H9 (cell line): Measurements from ENCODE around the gene BRSK1. TPM values are rescaled to one million over a fixed set of nuclear protein-coding genes. Genes with fewer than 3 reads are reported as not detected.

Experiments used
- DNase-seq: peaks from one replicate; pipeline ENCODE4 v3.0.0-alpha.2; 2017
- H2AFZ ChIP-seq: one replicate; pipeline ENCODE4 v1.6.1; 2013; ENCODE audit warnings: mild to moderate bottlenecking, low read length, control low read depth, moderate library complexity
- H2AK5ac ChIP-seq: 2 replicates; pipeline ENCODE4 v1.6.1; 2013; ENCODE audit warnings: low read length, control low read depth, mixed read lengths; ENCODE audit not compliant: insufficient read length
- H2BK120ac ChIP-seq: one replicate; pipeline ENCODE4 v1.6.1; 2013; ENCODE audit warnings: low read depth, mild to moderate bottlenecking, low read length, control low read depth, inconsistent platforms; ENCODE audit not compliant: poor library complexity, severe bottlenecking
- H2BK12ac ChIP-seq: 2 replicates; pipeline ENCODE4 v1.6.1; 2013; ENCODE audit warnings: low read length, control low read depth, mixed read lengths, low read depth; ENCODE audit not compliant: insufficient read length
- H2BK15ac ChIP-seq: 2 replicates; pipeline ENCODE4 v1.6.1; 2013; ENCODE audit warnings: low read depth, low read length, control low read depth
- H2BK20ac ChIP-seq: one replicate; pipeline ENCODE4 v1.6.1; 2013; ENCODE audit warnings: low read depth, mild to moderate bottlenecking, low read length, control low read depth, inconsistent platforms; ENCODE audit not compliant: poor library complexity, severe bottlenecking
- H2BK5ac ChIP-seq: 2 replicates; pipeline ENCODE4 v1.6.1; 2013; ENCODE audit warnings: low read length, control low read depth, mixed read lengths; ENCODE audit not compliant: insufficient read length
- H3K14ac ChIP-seq: 2 replicates; pipeline ENCODE4 v1.6.1; 2013; ENCODE audit warnings: low read length, control low read depth; ENCODE audit not compliant: insufficient read depth
- H3K18ac ChIP-seq: 2 replicates; pipeline ENCODE4 v1.6.1; 2013; ENCODE audit warnings: low read depth, mild to moderate bottlenecking, mixed read lengths, low read length, control low read depth; ENCODE audit not compliant: insufficient read length
- H3K23ac ChIP-seq: 2 replicates; pipeline ENCODE4 v1.6.1; 2013; ENCODE audit warnings: low read length, control low read depth, mixed read lengths, low read depth; ENCODE audit not compliant: insufficient read length
- H3K23me2 ChIP-seq: 2 replicates; pipeline ENCODE4 v1.6.1; 2013; ENCODE audit warnings: low read depth, mild to moderate bottlenecking, mixed read lengths, low read length, control low read depth; ENCODE audit not compliant: insufficient read length, poor library complexity, severe bottlenecking
- H3K27ac ChIP-seq: 2 replicates; pipeline ENCODE4 v1.5.1; 2013; ENCODE audit warnings: low read length, control low read depth, mixed read lengths, low read depth; ENCODE audit not compliant: insufficient read length
- H3K27me3 ChIP-seq: 2 replicates; pipeline ENCODE4 v1.6.1; 2013; ENCODE audit warnings: low read length, control low read depth, inconsistent platforms; ENCODE audit not compliant: insufficient read depth
- H3K4ac ChIP-seq: 2 replicates; pipeline ENCODE4 v1.6.1; 2013; ENCODE audit warnings: low read depth, mild to moderate bottlenecking, control low read depth, inconsistent platforms, low read length, moderate library complexity
- H3K4me1 ChIP-seq: 2 replicates; pipeline ENCODE4 v1.6.1; 2013; ENCODE audit warnings: low read length, control low read depth, inconsistent platforms; ENCODE audit not compliant: insufficient read depth
- H3K4me2 ChIP-seq: 2 replicates; pipeline ENCODE4 v1.6.1; 2013; ENCODE audit warnings: low read length, control low read depth, mixed read lengths; ENCODE audit not compliant: insufficient read length, insufficient read depth
- H3K56ac ChIP-seq: 2 replicates; pipeline ENCODE4 v1.6.1; 2013; ENCODE audit warnings: low read depth, mild to moderate bottlenecking, mixed read lengths, low read length, control low read depth; ENCODE audit not compliant: insufficient read length
- H3K79me1 ChIP-seq: 2 replicates; pipeline ENCODE4 v1.6.1; 2013; ENCODE audit warnings: low read depth, mild to moderate bottlenecking, moderate library complexity, low read length, control low read depth, inconsistent platforms; ENCODE audit not compliant: insufficient read depth, poor library complexity, severe bottlenecking
- H3K79me2 ChIP-seq: 2 replicates; pipeline ENCODE4 v1.6.1; 2013; ENCODE audit warnings: low read length, control low read depth, inconsistent platforms; ENCODE audit not compliant: insufficient read depth
- H3K9ac ChIP-seq: 2 replicates; pipeline ENCODE4 v1.6.1; 2013; ENCODE audit warnings: low read length, control low read depth, mixed read lengths; ENCODE audit not compliant: insufficient read length; ENCODE audit errors: extremely low read depth
- H3K9me3 ChIP-seq: one replicate; pipeline ENCODE4 v1.6.1; 2013; ENCODE audit warnings: low read depth, low read length, inconsistent platforms; ENCODE audit not compliant: control insufficient read depth
- H3T11ph ChIP-seq: one replicate; pipeline ENCODE4 v1.6.1; 2013; ENCODE audit warnings: mild to moderate bottlenecking, low read length, control low read depth, inconsistent platforms
- H4K20me1 ChIP-seq: one replicate; pipeline ENCODE4 v1.6.1; 2013; ENCODE audit not compliant: control insufficient read depth, insufficient read length, insufficient read depth
- H4K5ac ChIP-seq: 2 replicates; pipeline ENCODE4 v1.6.1; 2013; ENCODE audit warnings: low read depth, mild to moderate bottlenecking, mixed read lengths, low read length, control low read depth; ENCODE audit not compliant: insufficient read length
- H4K8ac ChIP-seq: replicated peaks from 2 replicates; pipeline ENCODE4 v1.6.1; 2013; ENCODE audit warnings: low read length, control low read depth, mixed read lengths, low read depth; ENCODE audit not compliant: insufficient read length
- H4K91ac ChIP-seq: 2 replicates; pipeline ENCODE4 v1.6.1; 2013; ENCODE audit warnings: low read depth, mild to moderate bottlenecking, moderate library complexity, mixed read lengths, low read length, control low read depth; ENCODE audit not compliant: insufficient read length
- H3K27ac Mint-ChIP-seq, 3 experiments: 2 replicates in 2 of 3; 3 replicates in 1 of 3; pipeline ENCODE4 v1.8.0; 2020 to 2021; ENCODE audit warnings: mixed read lengths in 3 of 3, mild to moderate bottlenecking in 1 of 3, moderate library complexity in 1 of 3
- H3K27me3 Mint-ChIP-seq: 2 replicates; pipeline ENCODE4 v1.8.0; 2021; ENCODE audit warnings: low read depth, mild to moderate bottlenecking, moderate library complexity, mixed read lengths
- H3K36me3 Mint-ChIP-seq, 3 experiments: 2 replicates in 2 of 3; 3 replicates in 1 of 3; pipeline ENCODE4 v1.8.0; 2020 to 2021; ENCODE audit warnings: low read depth in 3 of 3, mixed read lengths in 3 of 3; ENCODE audit not compliant: insufficient read depth in 1 of 3
- H3K4me1 Mint-ChIP-seq, 2 experiments: 2 replicates each; pipeline ENCODE4 v1.8.0; 2020; ENCODE audit warnings: mixed read lengths in 2 of 2
- H3K4me3 Mint-ChIP-seq, 2 experiments: 2 replicates in 1 of 2; 3 replicates in 1 of 2; pipeline ENCODE4 v1.8.0; 2020 to 2021; ENCODE audit warnings: mild to moderate bottlenecking in 2 of 2, mixed read lengths in 2 of 2, moderate library complexity in 1 of 2
- H3K9me3 Mint-ChIP-seq, 2 experiments: 2 replicates in 1 of 2; 3 replicates in 1 of 2; pipeline ENCODE4 v1.8.0; 2020; ENCODE audit warnings: mild to moderate bottlenecking in 2 of 2, mixed read lengths in 2 of 2, moderate library complexity in 1 of 2
- CTCF ChIP-seq: fragments of 200-600 bp; sonication (generic); conservative IDR thresholded peaks from 3 replicates; pipeline ENCODE4 v1.8.0; 2021; ENCODE audit warnings: antibody characterized with exemption, mild to moderate bottlenecking
- WGBS: extraction: QIAGEN DNeasy Blood & Tissue Kit; methylation state at CpG from one replicate; pipeline ENCODE4 v1.1.7; 2013; ENCODE audit warnings: missing lambda C conversion rate, low lambda C conversion rate, mixed read lengths; ENCODE audit not compliant: insufficient read length; ENCODE audit errors: extremely low coverage; 5-methylcytosine and 5-hydroxymethylcytosine counted together
- total RNA-seq: library from RNA; stranded (reverse); gene quantifications from 2 replicates; pipeline ENCODE4 v1.2.1, GENCODE V29; 2021

The BRSK1 gene
- total RNA-seq, 1 experiment from 2014 or later, result 43.5 TPM

GRCh38 chr19:55350620-55351315 is 67.0 kb downstream of the BRSK1 start:
- Histone ChIP-seq H3K79me1 (no peaks in the 10 kb centered on the region), H4K20me1 (no peaks in the 10 kb centered on the region), H4K8ac (no peak overlapping the region), H3K23me2 (peaks cover 9% of the 10 kb centered on the region), H3K27ac (no peak overlapping the region), H3K9ac (no peak overlapping the region), H4K5ac (no peak overlapping the region), H3K18ac (no peak overlapping the region), H2BK15ac (no peak overlapping the region), H3K23ac (no peak overlapping the region), H3K4me2 (no peak overlapping the region), H4K91ac (no peak overlapping the region), H2BK5ac (no peak overlapping the region), H2BK20ac (no peak overlapping the region), H3K79me2 (no peaks in the 10 kb centered on the region), H3K56ac (no peak overlapping the region), H3K9me3 (no peaks in the 10 kb centered on the region), H2AK5ac (no peak overlapping the region), H2BK120ac (no peak overlapping the region), H3T11ph (no peak overlapping the region), H3K4me1 (peaks cover 2% of the 10 kb centered on the region; the same call in 1 of the 2 replicates), H2BK12ac (no peak overlapping the region), H2AFZ (no peak overlapping the region), H3K14ac (no peak overlapping the region), H3K4ac (no peak overlapping the region), H3K27me3 (peaks cover 14% of the 10 kb centered on the region; the same call in 1 of the 2 replicates)
- H3K9me3 Mint-ChIP-seq, result no peaks in the 10 kb centered on the region; a peak in 1 of 5 replicates
- H3K27me3 Mint-ChIP-seq, result peaks cover 49% of the 10 kb centered on the region
- no CpG with 5 or more reads among the region's 11 CpGs for WGBS
- TF ChIP-seq CTCF, result no peak
- peaks cover 58 to 64% of the 10 kb centered on the region in 2 experiments for H3K4me1 Mint-ChIP-seq
- DNase-seq, result no peak
- no peak overlapping the region for H3K4me3 Mint-ChIP-seq
- peak overlapping the region; percentile 18 to 81 (median 53); a peak in 2 of 7 replicates for H3K27ac Mint-ChIP-seq
- peaks cover 2 to 36% (median 17%) of the 10 kb centered on the region in 3 experiments; a peak in 6 of 7 replicates for H3K36me3 Mint-ChIP-seq
